Measurements from ENCODE around the gene APOC3. TPM values are rescaled to one million over a fixed set of nuclear protein-coding genes. Genes with fewer than 3 reads are reported as not detected.
A peak's percentile ranks its signal among the peaks of the same experiment; 100 is the strongest.

APOC3 gene
- total and polyA plus RNA-seq, 12 donors: 0.12 to 0.64 TPM; not detected in 10

DNA sequence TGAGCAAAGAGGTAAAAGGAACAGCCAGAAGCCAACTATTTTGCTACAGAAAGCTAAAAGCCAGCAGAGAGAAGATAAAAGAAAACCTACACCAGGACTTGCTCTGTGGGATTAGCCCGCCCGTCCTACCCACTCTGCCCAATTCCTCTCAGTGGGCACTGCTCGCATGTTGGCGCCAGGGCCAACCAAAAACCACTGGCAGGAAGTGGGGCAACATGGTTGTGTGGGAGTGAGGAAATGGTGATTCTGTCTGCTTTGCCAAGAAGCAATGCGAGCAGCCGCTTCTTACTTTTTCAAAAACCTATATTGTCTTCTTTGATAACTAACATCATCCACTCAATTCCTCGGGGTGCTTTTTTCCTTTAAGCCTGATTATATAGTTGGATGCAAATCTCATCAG is 21.9 kb downstream of the APOC3 start:
- H3K27ac ChIP-seq: peak overlapping the region in 1 of 10 donors; percentile 84

DNA sequence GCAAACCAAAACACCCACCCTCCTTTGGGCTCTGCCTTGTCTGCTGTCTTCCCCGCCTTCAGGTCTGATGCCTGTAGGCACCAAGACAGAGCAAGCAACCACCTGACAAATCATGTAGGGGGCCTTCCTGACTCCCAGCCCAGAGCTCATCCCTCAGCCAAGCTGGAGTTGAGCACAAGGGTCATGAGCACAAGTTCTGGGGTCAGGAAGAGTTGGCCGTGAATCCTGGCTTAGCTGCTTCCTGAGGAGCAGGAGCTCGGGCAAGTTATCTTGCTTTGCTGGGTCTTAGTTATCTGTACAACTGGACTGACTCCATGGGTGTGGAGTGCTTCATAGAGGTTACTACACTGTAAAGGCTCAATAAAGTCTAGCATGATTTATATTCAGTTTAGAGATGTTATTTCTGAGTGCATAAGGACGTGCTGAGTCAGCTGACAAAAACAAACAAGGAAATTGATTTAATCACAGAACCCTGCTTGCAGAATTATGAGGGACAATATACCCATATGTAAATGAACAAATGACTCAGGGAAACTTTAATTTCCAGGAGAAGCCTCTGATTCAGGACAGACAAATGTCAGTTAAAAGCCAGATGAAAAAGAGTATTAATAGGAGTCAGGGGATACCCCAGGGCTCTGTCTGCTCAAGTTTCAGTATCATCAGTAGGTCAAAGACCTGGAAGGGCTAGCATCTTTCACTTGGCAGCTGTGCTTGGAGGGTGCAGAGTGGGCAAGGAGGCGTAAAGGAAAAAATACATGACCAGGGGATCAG is 22.7 kb downstream of the APOC3 start:
- TF ChIP-seq, protein P1, sequence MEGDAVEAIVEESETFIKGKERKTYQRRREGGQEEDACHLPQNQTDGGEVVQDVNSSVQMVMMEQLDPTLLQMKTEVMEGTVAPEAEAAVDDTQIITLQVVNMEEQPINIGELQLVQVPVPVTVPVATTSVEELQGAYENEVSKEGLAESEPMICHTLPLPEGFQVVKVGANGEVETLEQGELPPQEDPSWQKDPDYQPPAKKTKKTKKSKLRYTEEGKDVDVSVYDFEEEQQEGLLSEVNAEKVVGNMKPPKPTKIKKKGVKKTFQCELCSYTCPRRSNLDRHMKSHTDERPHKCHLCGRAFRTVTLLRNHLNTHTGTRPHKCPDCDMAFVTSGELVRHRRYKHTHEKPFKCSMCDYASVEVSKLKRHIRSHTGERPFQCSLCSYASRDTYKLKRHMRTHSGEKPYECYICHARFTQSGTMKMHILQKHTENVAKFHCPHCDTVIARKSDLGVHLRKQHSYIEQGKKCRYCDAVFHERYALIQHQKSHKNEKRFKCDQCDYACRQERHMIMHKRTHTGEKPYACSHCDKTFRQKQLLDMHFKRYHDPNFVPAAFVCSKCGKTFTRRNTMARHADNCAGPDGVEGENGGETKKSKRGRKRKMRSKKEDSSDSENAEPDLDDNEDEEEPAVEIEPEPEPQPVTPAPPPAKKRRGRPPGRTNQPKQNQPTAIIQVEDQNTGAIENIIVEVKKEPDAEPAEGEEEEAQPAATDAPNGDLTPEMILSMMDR (IDR thresholded peaks at IDR 0.05): no peak
- DNase-seq (no peak), ATAC-seq (peak; percentile 14 to 41 (median 25))
- H3K27me3 ChIP-seq: no peaks in the 10 kb centered on the region
- 49 to 52% methylated on average over 5 of the region's 5 CpGs for WGBS, 2 donors
- peaks cover 0 to 81% (median 24%) of the 10 kb centered on the region in 9 donors for H3K36me3 ChIP-seq
- no peak overlapping the region for H3K4me3 ChIP-seq
- intact Hi-C loops (cut with DNase I): no loop called here
- H3K4me1 ChIP-seq: peaks cover 8 to 56% (median 17%) of the 10 kb centered on the region in 9 donors
- H3K27ac ChIP-seq: peak overlapping the region in 4 of 10 donors; percentile 13 to 84 (median 46)
- H3K9me3 ChIP-seq: no peaks in the 10 kb centered on the region

More for the DNA sequence above, 21.9 kb downstream of the APOC3 start:
- DNase-seq (no peak), ATAC-seq (peak in 1 of 8 donors; percentile 34)
- peaks cover 0 to 81% (median 29%) of the 10 kb centered on the region in 9 donors for H3K36me3 ChIP-seq
- H3K9me3 ChIP-seq: no peaks in the 10 kb centered on the region
- H3K27me3 ChIP-seq: no peaks in the 10 kb centered on the region
- 80 to 86% methylated on average over 7 of the region's 7 CpGs for WGBS, 2 donors
- no peak overlapping the region for H3K4me3 ChIP-seq
- peaks cover 8 to 56% (median 17%) of the 10 kb centered on the region in 9 donors for H3K4me1 ChIP-seq
- TF ChIP-seq, protein P1 (IDR thresholded peaks at IDR 0.05): no peak
- intact Hi-C loops (cut with DNase I): no loop called here

DNA sequence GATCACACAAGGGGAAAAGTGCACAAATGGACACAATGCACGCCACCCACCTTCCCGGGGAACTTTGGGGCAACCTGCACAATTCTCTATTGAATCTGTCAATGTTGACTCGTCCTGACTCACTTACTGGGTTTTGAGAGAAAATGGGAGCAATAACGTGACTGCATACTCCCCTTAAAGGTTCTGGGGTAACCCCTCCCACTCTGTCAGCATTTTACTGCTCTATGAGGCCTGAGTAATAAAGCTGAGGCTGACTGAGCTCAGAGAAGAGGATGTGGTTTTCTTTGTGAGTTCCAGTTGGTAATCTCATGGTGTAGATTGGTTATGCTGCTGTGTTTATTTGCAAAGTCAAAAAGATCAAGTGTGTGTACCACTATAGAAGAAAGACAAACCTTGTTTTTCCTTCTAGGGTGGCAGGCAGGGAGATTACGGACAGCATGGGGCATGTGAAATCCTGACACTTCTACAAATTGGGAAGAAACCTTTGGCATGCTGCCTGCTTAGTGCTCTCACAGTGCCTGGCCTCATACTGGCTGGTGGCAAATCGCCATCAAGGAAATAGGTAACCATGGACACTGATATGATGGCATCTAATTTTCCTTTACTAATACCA is 23.9 kb downstream of the APOC3 start:
- Histone ChIP-seq H3K9me3 (no peaks in the 10 kb centered on the region), H3K27me3 (no peaks in the 10 kb centered on the region), H3K36me3 (peaks cover 0 to 81% (median 27%) of the 10 kb centered on the region in 9 donors), H3K27ac (peak overlapping the region in 1 of 10 donors; percentile 84), H3K4me1 (peaks cover 8 to 56% (median 17%) of the 10 kb centered on the region in 9 donors), H3K4me3 (no peak overlapping the region)
- TF ChIP-seq, protein P1 (IDR thresholded peaks at IDR 0.05): no peak
- DNase-seq: no peak
- ATAC-seq: peak in 5 of 8 donors; percentile 37 to 56 (median 43)
- 72 to 81% methylated on average over 6 of the region's 6 CpGs for WGBS, 2 donors
- intact Hi-C loops (cut with DNase I): no loop called here

DNA sequence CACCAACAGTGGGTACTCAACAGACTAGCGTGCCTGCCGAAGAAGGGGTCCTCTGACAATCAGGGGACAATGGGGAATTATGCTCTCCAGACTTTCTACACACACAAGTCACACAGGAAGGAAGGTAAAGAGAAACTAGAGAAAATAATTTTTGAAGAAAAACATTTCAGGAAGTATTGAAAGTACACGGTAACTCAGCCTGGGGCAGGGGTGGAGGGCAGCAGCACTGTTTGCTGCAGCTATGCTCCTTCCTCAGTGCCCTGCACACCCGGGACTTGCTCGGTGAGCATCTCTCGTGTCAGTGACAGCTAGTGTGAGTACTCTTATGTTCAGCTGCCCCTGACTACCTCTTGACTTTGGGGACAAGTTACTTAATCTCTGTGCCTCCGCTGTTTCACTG is 25.7 kb downstream of the APOC3 start:
- no peak for ATAC-seq
- no peak for DNase-seq
- 91 to 96% methylated on average over 7 of the region's 7 CpGs for WGBS, 2 donors
- H3K27me3 ChIP-seq: no peaks in the 10 kb centered on the region
- intact Hi-C loops (cut with DNase I): no loop called here
- TF ChIP-seq, protein P1 (IDR thresholded peaks at IDR 0.05): no peak
- peak overlapping the region in 1 of 10 donors; percentile 84 for H3K27ac ChIP-seq
- H3K36me3 ChIP-seq: peaks cover 0 to 83% (median 35%) of the 10 kb centered on the region in 9 donors
- peaks cover 8 to 50% (median 17%) of the 10 kb centered on the region in 9 donors for H3K4me1 ChIP-seq
- no peaks in the 10 kb centered on the region for H3K9me3 ChIP-seq
- H3K4me3 ChIP-seq: no peak overlapping the region

Data from heart right ventricle (tissue), 16 donors.